GM12878 (cell line): Measurements from ENCODE around the gene RALB. TPM values are rescaled to one million over a fixed set of nuclear protein-coding genes. Genes with fewer than 3 reads are reported as not detected.

Experiments used
- CHD1 ChIP-seq: IDR thresholded peaks from 2 replicates; pipeline ENCODE4 v1.6.1; 2012; ENCODE audit warnings: low read depth, low read length, improper control_type of control experiment
- CREB1 ChIP-seq: IDR thresholded peaks from 2 replicates; pipeline ENCODE4 v1.6.1; 2012; ENCODE audit warnings: low read depth, mild to moderate bottlenecking, inconsistent platforms
- EP300 ChIP-seq, 2 experiments: fragments of 150-350 bp in 1 of 2; IDR thresholded peaks; 2 replicates each; pipeline ENCODE4 v1.6.1; 2011 to 2012; ENCODE audit warnings: low read depth in 2 of 2, low read length in 2 of 2, borderline replicate concordance in 1 of 2, improper control_type of control experiment in 1 of 2, inconsistent platforms in 1 of 2; ENCODE audit not compliant: control insufficient read depth in 1 of 2
- HCFC1 ChIP-seq: fragments of 150-350 bp; IDR thresholded peaks from 2 replicates; pipeline ENCODE4 v1.6.1; 2014; ENCODE audit warnings: low read length
- HDGF ChIP-seq: fragments of 450-650 bp; IDR thresholded peaks from 2 replicates; pipeline ENCODE4 v1.6.1; 2016; ENCODE audit warnings: antibody characterized with exemption
- NFIC ChIP-seq: IDR thresholded peaks from 2 replicates; pipeline ENCODE4 v1.6.1; 2012; ENCODE audit warnings: low read depth, mild to moderate bottlenecking, inconsistent platforms, low read length, moderate library complexity
- NKRF ChIP-seq: fragments of 450-650 bp; conservative IDR thresholded peaks from 2 replicates; pipeline ENCODE4 v1.6.1; 2017; ENCODE audit warnings: mild to moderate bottlenecking, moderate library complexity
- PAX5 ChIP-seq: IDR thresholded peaks from 2 replicates; pipeline ENCODE4 v1.6.1; 2011; ENCODE audit warnings: low read depth, low read length, borderline replicate concordance
- POU2F2 ChIP-seq: IDR thresholded peaks from 3 replicates; pipeline ENCODE4 v1.6.1; 2011; ENCODE audit warnings: low read depth, mild to moderate bottlenecking, low read length, borderline replicate concordance
- RB1 ChIP-seq: fragments of 450-650 bp; formaldehyde crosslinking; IDR thresholded peaks from 2 replicates; pipeline ENCODE4 v1.6.1; 2017; ENCODE audit warnings: mild to moderate bottlenecking, borderline replicate concordance
- RELB ChIP-seq: fragments of 450-650 bp; IDR thresholded peaks from 2 replicates; pipeline ENCODE4 v1.6.1; 2017; ENCODE audit warnings: low read depth, mild to moderate bottlenecking, moderate library complexity
- RUNX3 ChIP-seq: IDR thresholded peaks from 2 replicates; pipeline ENCODE4 v1.6.1; 2012; ENCODE audit warnings: low read length, inconsistent platforms
- SKIL ChIP-seq: fragments of 450-650 bp; IDR thresholded peaks from 2 replicates; pipeline ENCODE4 v1.6.1; 2017; ENCODE audit warnings: mild to moderate bottlenecking, low read depth, inconsistent platforms; ENCODE audit not compliant: poor library complexity, severe bottlenecking
- SRF ChIP-seq, 2 experiments: IDR thresholded peaks; 2 replicates each; pipeline ENCODE4 v1.6.1; 2011; ENCODE audit warnings: low read depth in 2 of 2, low read length in 2 of 2, mild to moderate bottlenecking in 1 of 2, moderate library complexity in 1 of 2
- TCF3 ChIP-seq: IDR thresholded peaks from 2 replicates; pipeline ENCODE4 v1.6.1; 2012; ENCODE audit warnings: low read depth, mild to moderate bottlenecking, low read length, borderline replicate concordance; ENCODE audit not compliant: insufficient read depth
- YY1 ChIP-seq: IDR thresholded peaks from 2 replicates; pipeline ENCODE4 v1.6.1; 2011; ENCODE audit warnings: low read depth, mild to moderate bottlenecking, low read length
- polyA plus RNA-seq, 11 experiments: library from polyadenylated mRNA; depleted of rRNA in 4 of 11; unstranded in 6 of 11; stranded (reverse) in 5 of 11; fragments of >200 nt; fragmentation: Nextera tagmentation in 4 of 11; fragmentation: Illumina TruSeq in 1 of 11; extraction: Ambion mirVana in 4 of 11; extraction: Trizol in 1 of 11; gene quantifications; 1 replicate in 1 of 11; 2 replicates in 10 of 11; pipeline versions ENCODE4 v1.2.1 to v1.2.3, GENCODE V29; 2011 to 2016; ENCODE audit warnings: inconsistent platforms in 2 of 11, missing spikeins in 2 of 11, low read depth in 1 of 11
- total RNA-seq, 4 experiments: library from RNA; depleted of rRNA in 3 of 4; stranded (reverse); fragments of >200 nt in 3 of 4; fragmentation: Illumina TruSeq in 1 of 4; extraction: Trizol in 1 of 4; gene quantifications; 2 replicates each; pipeline versions ENCODE4 v1.2.1 to v1.2.3, GENCODE V29; 2013 to 2021
- TF ChIP-seq, protein P1 (sequence below): IDR thresholded peaks from 2 replicates; pipeline ENCODE4 v1.6.1; 2011; ENCODE audit warnings: mild to moderate bottlenecking, low read depth, low read length, moderate library complexity; ENCODE audit not compliant: insufficient replicate concordance
- TF ChIP-seq, protein P2 (sequence below): fragments of 450-650 bp; IDR thresholded peaks from 2 replicates; pipeline ENCODE4 v1.6.1; 2018; ENCODE audit warnings: mild to moderate bottlenecking, low read depth, moderate library complexity; ENCODE audit not compliant: partially characterized antibody

Gene RALB
- total and polyA plus RNA-seq, 10 of the 15 experiments (the other 5 are each of a cell fraction or from before 2014, with no cell fraction given), result 8.3 to 54.0 (median 24.2) TPM

DNA sequence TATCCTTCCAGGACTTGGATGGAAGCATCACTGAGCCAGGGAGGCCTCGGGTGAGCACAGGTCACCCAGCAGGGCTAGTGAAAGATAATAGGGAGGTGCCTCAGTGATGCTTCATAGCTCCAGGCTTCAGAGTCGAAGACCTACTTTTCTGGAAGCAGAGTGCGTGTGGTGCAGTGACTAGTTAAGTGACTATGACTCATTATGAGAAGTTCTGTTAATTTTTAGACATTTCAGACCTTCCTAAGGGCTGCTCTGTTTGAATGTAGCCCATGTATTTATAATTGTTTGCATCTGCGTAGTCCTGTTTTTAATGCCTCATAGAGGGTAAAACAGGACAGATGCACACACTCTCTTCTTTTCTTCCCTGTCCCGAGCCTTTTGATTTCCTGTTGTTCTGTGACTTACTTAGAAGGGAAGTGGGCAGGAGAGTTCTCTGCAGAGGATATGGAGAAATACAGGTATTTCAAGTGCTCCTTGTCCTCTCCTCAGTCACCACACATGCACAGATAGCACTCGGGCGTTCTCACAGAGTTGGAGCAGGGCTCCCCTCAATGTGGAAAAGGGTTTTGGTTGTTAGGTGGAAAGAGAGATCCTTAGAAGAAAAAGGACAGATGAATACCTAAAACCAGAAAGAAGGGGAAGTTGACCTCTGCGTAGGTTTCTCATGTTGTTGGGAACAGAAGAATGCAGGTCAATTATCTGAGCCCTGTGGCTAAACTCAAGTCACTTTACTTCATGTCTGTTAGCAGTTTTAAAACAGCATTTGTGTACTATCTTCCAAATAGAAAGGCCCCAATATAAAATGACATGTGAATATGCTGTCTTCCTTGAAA is 34.7 kb downstream of the RALB start (continued):
- no peak for TF ChIP-seq SKIL
- TF ChIP-seq CREB1, result peak; percentile 67
- no peak; the same call in 1 of the 2 replicates for TF ChIP-seq RB1
- TF ChIP-seq RELB, result peak; percentile 57; the same call in 1 of the 2 replicates
- no peak for TF ChIP-seq HCFC1
- TF ChIP-seq YY1, result no peak
- peak; percentile 75 for TF ChIP-seq RUNX3
- TF ChIP-seq HDGF, result no peak
- TF ChIP-seq NFIC, result peak; percentile 91
- TF ChIP-seq CHD1, result no peak
- TF ChIP-seq NKRF, result no peak
- TF ChIP-seq POU2F2, result peak; percentile 51; the same call in 1 of the 3 replicates
- TF ChIP-seq, protein P1, sequence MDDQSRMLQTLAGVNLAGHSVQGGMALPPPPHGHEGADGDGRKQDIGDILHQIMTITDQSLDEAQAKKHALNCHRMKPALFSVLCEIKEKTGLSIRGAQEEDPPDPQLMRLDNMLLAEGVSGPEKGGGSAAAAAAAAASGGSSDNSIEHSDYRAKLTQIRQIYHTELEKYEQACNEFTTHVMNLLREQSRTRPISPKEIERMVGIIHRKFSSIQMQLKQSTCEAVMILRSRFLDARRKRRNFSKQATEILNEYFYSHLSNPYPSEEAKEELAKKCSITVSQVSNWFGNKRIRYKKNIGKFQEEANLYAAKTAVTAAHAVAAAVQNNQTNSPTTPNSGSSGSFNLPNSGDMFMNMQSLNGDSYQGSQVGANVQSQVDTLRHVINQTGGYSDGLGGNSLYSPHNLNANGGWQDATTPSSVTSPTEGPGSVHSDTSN, result no peak
- TF ChIP-seq PAX5, result peak; percentile 39; the same call in 1 of the 2 replicates
- peak in 1 of 2 experiments; percentile 87; a peak in 2 of 4 replicates for TF ChIP-seq SRF (IDR thresholded peaks at IDR 0.05; ENCODE audit: low read depth in 2 of 2, low read length in 2 of 2)
- 0 out of 2 replicates have a peak, but pooled peaks have one; percentile 27 for TF ChIP-seq TCF3
- peak; percentile 78 to 92 for TF ChIP-seq EP300 (IDR thresholded peaks at IDR 0.05; ENCODE audit: borderline replicate concordance in 1 of 2, control insufficient read depth in 1 of 2, low read depth in 2 of 2, low read length in 2 of 2)
- TF ChIP-seq, protein P2, sequence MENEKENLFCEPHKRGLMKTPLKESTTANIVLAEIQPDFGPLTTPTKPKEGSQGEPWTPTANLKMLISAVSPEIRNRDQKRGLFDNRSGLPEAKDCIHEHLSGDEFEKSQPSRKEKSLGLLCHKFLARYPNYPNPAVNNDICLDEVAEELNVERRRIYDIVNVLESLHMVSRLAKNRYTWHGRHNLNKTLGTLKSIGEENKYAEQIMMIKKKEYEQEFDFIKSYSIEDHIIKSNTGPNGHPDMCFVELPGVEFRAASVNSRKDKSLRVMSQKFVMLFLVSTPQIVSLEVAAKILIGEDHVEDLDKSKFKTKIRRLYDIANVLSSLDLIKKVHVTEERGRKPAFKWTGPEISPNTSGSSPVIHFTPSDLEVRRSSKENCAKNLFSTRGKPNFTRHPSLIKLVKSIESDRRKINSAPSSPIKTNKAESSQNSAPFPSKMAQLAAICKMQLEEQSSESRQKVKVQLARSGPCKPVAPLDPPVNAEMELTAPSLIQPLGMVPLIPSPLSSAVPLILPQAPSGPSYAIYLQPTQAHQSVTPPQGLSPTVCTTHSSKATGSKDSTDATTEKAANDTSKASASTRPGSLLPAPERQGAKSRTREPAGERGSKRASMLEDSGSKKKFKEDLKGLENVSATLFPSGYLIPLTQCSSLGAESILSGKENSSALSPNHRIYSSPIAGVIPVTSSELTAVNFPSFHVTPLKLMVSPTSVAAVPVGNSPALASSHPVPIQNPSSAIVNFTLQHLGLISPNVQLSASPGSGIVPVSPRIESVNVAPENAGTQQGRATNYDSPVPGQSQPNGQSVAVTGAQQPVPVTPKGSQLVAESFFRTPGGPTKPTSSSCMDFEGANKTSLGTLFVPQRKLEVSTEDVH, result no peak
